ENCODE measurements around the gene MRTFA. TPM values are rescaled to one million over a fixed set of nuclear protein-coding genes. Genes with fewer than 3 reads are reported as not detected.

MRTFA gene
- total and polyA plus RNA-seq, 2 of the 13 experiments (the other 11 are each of a cell fraction or from before 2014, with no cell fraction given): 2.4 to 8.2 TPM

DNA sequence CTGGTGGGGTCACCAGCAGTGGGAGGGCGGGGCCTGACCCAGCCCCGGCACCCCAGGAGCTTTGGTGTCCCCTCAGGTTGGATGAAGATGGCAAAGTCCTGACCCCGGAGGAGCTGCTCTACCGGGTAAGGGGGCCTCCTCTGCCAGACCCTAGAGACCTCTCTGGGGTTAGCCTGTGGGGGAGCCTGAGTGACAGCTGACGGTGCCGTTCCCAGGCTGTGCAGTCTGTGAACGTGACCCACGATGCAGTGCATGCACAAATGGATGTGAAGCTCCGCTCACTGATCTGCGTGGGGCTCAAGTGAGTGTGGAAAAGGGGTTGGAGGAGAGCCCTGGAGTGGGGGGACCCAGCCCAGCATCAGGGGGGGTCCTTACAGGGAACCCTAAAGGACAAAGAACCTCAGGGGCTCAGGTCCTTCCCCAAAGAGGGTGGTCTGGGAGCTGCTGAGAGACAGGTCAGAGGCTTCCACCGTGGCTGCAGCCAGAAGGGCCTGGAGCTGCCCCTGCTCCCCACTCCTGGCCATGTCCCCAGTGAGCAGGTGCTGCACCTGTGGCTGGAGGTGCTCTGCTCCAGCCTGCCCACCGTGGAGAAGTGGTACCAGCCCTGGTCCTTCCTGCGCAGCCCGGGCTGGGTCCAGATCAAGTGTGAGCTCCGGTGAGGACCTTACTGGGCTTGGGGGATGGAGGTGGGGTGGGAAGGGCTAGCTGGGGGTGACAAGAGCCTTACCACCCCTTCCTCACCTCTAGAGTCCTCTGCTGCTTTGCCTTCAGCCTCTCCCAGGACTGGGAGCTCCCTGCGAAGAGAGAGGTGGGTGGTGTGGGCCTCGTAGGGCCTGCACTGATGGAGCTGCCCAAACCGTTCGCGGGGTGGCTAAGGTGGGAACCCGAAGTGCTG is 227.6 kb downstream of the MRTFA start:
- no TSS peak for BruUV-seq (replicated peaks)
- Histone ChIP-seq H3K4me1 (ENCODE audit: insufficient read depth, low read length) (no peaks in the 10 kb centered on the region), H4K20me1 (ENCODE audit: insufficient read depth, low read length) (no peaks in the 10 kb centered on the region), H3K4me3 (replicated peaks in 1 of 3; ENCODE audit: insufficient read depth in 1 of 3, low read depth in 2 of 3, low read length in 3 of 3) (no peak overlapping the region), H3K9me3 (ENCODE audit: low read length) (no peaks in the 10 kb centered on the region), H2AFZ (ENCODE audit: low read length) (no peak overlapping the region), H3K4me2 (ENCODE audit: low read depth, low read length) (no peak overlapping the region), H3K36me3 (replicated peaks in 1 of 2; ENCODE audit: control insufficient read depth in 1 of 2, insufficient read depth in 2 of 2, low read length in 2 of 2) (peaks cover 14 to 26% of the 10 kb centered on the region in 2 experiments), H3K79me2 (ENCODE audit: insufficient read depth, low read length) (no peaks in the 10 kb centered on the region), H3K27ac (ENCODE audit: extremely low read length, insufficient read depth, low read length) (no peak overlapping the region), H3K27me3 (ENCODE audit: control insufficient read depth in 1 of 2, insufficient read depth in 2 of 2, low read length in 2 of 2) (no peaks in the 10 kb centered on the region), H3K9ac (ENCODE audit: insufficient read depth, low read depth, low read length) (no peak overlapping the region)
- POLR2A ChIA-PET: no interaction called here
- CTCF ChIA-PET (ENCODE audit: low intra/inter-chr PET ratio, low total read pairs): no interaction called here
- ATAC-seq (no peak; the same call in 2 of the 3 replicates), FAIRE-seq (no peak), DNase-seq (ENCODE audit: low spot score) (no peak)
- in situ Hi-C loops (cut with HindIII; ENCODE audit: extremely low pct_ligation_motif_present, low pct_unique_long_range_greater_than_20kb) (no loop called here), intact Hi-C loops (cut with micrococcal nuclease; ENCODE audit: unreplicated experiment) (no loop called here)
- 96% methylated on average over 10 of the region's 21 CpGs for WGBS (ENCODE audit: low lambda C conversion rate)
- TF ChIP-seq SMAD1 (CRISPR knock-in tag; IDR thresholded peaks at IDR 0.05; ENCODE audit: borderline replicate concordance, low read depth) (no peak), ATF1 (CRISPR knock-in tag; IDR thresholded peaks at IDR 0.05) (no peak), ZNF276 (CRISPR knock-in tag; IDR thresholded peaks at IDR 0.05; ENCODE audit: low read depth) (no peak), RBM39 (IDR thresholded peaks at IDR 0.05; ENCODE audit: low read depth, low read length, poor library complexity, severe bottlenecking) (no peak), MATR3 (CRISPR knock-in tag; IDR thresholded peaks at IDR 0.05) (no peak)

Data from HepG2 (cell line).